Ramos (cell line): ENCODE measurements around the gene COX6B2.

Experiments
- in situ Hi-C: fragments of 300-500 bp; cut with MboI; formaldehyde crosslinking; loops from one replicate; pipeline ENCODE4 v1.14.3; 2022; ENCODE audit warnings: low sequenced_read_pairs; ENCODE audit not compliant: unreplicated experiment

Gene COX6B2

GRCh38 chr19:55300886-55301458, 53.5 kb downstream of the COX6B2 start:
- in situ Hi-C loops: loop anchor here (10.0 kb wide), 1 partner anchor 84 kb away; the partner anchor contains the start of genes RPL28 and TMEM238

- in situ Hi-C loops: loop anchor here (5.0 to 25.0 kb wide), 4 partner anchors 78 to 337 kb away; partner anchors contain the start of genes CCDC106, RPL28, TMEM238 and ZNF580
Observed at GRCh38 chr19:55299991-55300390, 54.5 kb downstream of the COX6B2 start.
